Measurements from ENCODE around the gene PHKG1.
A peak's percentile ranks its signal among the peaks of the same experiment; 100 is the strongest.
"Not testable (repeated sequence)": the region's sequence is repeated elsewhere in the genome, so short reads cannot be mapped to it uniquely, and the experiment has no call there.

The PHKG1 gene

GRCh38 chr7:56092789-56093531 lies at the start of gene PHKG1:
Gene PHKG1, minus strand, starts transcription at chr7:56092952. Its CDS starts 4,011 bp downstream, at chr7:56088941.
- no peak for DNase-seq

- not testable (repeated sequence) for DNase-seq
Observed at GRCh38 chr7:56131062-56131461, 38.3 kb upstream of the PHKG1 start.

GRCh38 chr7:56127241-56127975 lies 34.7 kb upstream of the PHKG1 start:
- DNase-seq: no peak

- DNase-seq: no peak
Observed at GRCh38 chr7:56125831-56126230, 33.1 kb upstream of the PHKG1 start.

GRCh38 chr7:56124981-56125380 lies 32.2 kb upstream of the PHKG1 start:
- DNase-seq: no peak

- DNase-seq: no peak
Observed at GRCh38 chr7:56121440-56121839, 28.7 kb upstream of the PHKG1 start.

- DNase-seq: no peak
Observed at GRCh38 chr7:56115852-56116538, 23.2 kb upstream of the PHKG1 start, which contains the start of gene NUPR2. Gene NUPR2, minus strand, starts transcription at chr7:56116417. Its CDS starts 103 bp downstream, at chr7:56116314.

GRCh38 chr7:56112244-56112643 lies 19.5 kb upstream of the PHKG1 start:
- DNase-seq: not testable (repeated sequence)

- DNase-seq: no peak
Observed at GRCh38 chr7:56110611-56111010, 17.9 kb upstream of the PHKG1 start.

- DNase-seq: no peak
Observed at GRCh38 chr7:56107954-56108258, 15.2 kb upstream of the PHKG1 start.

GRCh38 chr7:56106108-56107073 lies 13.6 kb upstream of the PHKG1 start, which contains the start of gene CHCHD2:
Gene CHCHD2, minus strand, starts transcription at chr7:56106476. Its CDS starts 63 bp downstream, at chr7:56106413.
- DNase-seq: peak; percentile 97

GRCh38 chr7:56105508-56105907 lies 12.8 kb upstream of the PHKG1 start:
- peak; percentile 59 for DNase-seq

GRCh38 chr7:56104138-56104537 lies 11.4 kb upstream of the PHKG1 start:
- DNase-seq: not testable (repeated sequence)

GRCh38 chr7:56099653-56100052 lies 6.9 kb upstream of the PHKG1 start:
- DNase-seq: no peak

- not testable (repeated sequence) for DNase-seq
Observed at GRCh38 chr7:56098187-56099008, 5.6 kb upstream of the PHKG1 start.

- no peak for DNase-seq
Observed at GRCh38 chr7:56097700-56098099, 4.9 kb upstream of the PHKG1 start.

- not testable (repeated sequence) for DNase-seq
Observed at GRCh38 chr7:56092388-56092787, 364 bp downstream of the PHKG1 start.

GRCh38 chr7:56091591-56091990 lies 1.2 kb downstream of the PHKG1 start:
- DNase-seq: no peak

- DNase-seq: no peak
Observed at GRCh38 chr7:56087445-56087844, 5.3 kb downstream of the PHKG1 start.

GRCh38 chr7:56086761-56087160 lies 6.0 kb downstream of the PHKG1 start:
- no peak for DNase-seq

- DNase-seq: no peak
Observed at GRCh38 chr7:56083150-56083785, 9.5 kb downstream of the PHKG1 start.

All from CD4-positive, alpha-beta T cell treated with Interleukin-17A for 1 hour (primary cell).